ENCODE measurements around the gene BCAM.

The BCAM gene

GRCh38 chr19:44810234-44811121, 1.6 kb downstream of the BCAM start:
- no peaks in the 10 kb centered on the region for H3K27me3 ChIP-seq (replicated peaks in 2 of 5; ENCODE audit: control insufficient read depth in 4 of 5, insufficient read depth in 5 of 5, low read length in 4 of 5)
- H3K4me1 ChIP-seq (ENCODE audit: control extremely low read depth in 1 of 4, control insufficient read depth in 4 of 4, insufficient read depth in 4 of 4, low read length in 3 of 4), result peaks cover 0 to 19% (median 16%) of the 10 kb centered on the region in 4 experiments
- no peak for DNase-seq
- 100% methylated on average over 5 of the region's 13 CpGs for WGBS (ENCODE audit: insufficient coverage)
- ChIA-PET CTCF (interaction anchor here (1.0 to 1.4 kb wide), 2 partner anchors 27 to 34 kb away, joined by 3 read pairs; no protein-coding TSS in a partner anchor), POLR2A (interaction anchor here (0.5 to 0.6 kb wide), 2 partner anchors 44 to 258 kb away, joined by 3 to 5 read pairs; no protein-coding TSS in a partner anchor)
- H3K4me3 ChIP-seq (ENCODE audit: control insufficient read depth in 1 of 7, extremely low read depth in 1 of 7, insufficient read depth in 4 of 7, low read depth in 2 of 7, low read length in 6 of 7), result no peak overlapping the region
- no peaks in the 10 kb centered on the region for H3K9me3 ChIP-seq (ENCODE audit: control extremely low read depth in 1 of 5, control insufficient read depth in 4 of 5, insufficient read depth in 2 of 5, low read depth in 1 of 5, low read length in 4 of 5)
- no peaks in the 10 kb centered on the region for H3K36me3 ChIP-seq (ENCODE audit: control insufficient read depth in 4 of 4, insufficient read depth in 4 of 4, low read length in 3 of 4)
- no peak overlapping the region for H3K27ac ChIP-seq (ENCODE audit: insufficient read depth in 1 of 2, low read depth in 1 of 2, low read length in 2 of 2, poor library complexity in 1 of 2, severe bottlenecking in 2 of 2)

- peaks cover 0 to 19% (median 16%) of the 10 kb centered on the region in 4 experiments for H3K4me1 ChIP-seq (ENCODE audit: control extremely low read depth in 1 of 4, control insufficient read depth in 4 of 4, insufficient read depth in 4 of 4, low read length in 3 of 4)
- WGBS (ENCODE audit: insufficient coverage), result 93% methylated on average over 3 of the region's 7 CpGs
- H3K4me3 ChIP-seq (ENCODE audit: control insufficient read depth in 1 of 7, extremely low read depth in 1 of 7, insufficient read depth in 4 of 7, low read depth in 2 of 7, low read length in 6 of 7), result no peak overlapping the region
- ChIA-PET CTCF (interaction anchor here (1.0 to 1.4 kb wide), 2 partner anchors 27 to 33 kb away, joined by 3 read pairs; no protein-coding TSS in a partner anchor), POLR2A (interaction anchor here (0.6 kb wide), 1 partner anchor 259 kb away, joined by 3 read pairs; no protein-coding TSS in a partner anchor)
- DNase-seq, result no peak
- no peak overlapping the region for H3K27ac ChIP-seq (ENCODE audit: insufficient read depth in 1 of 2, low read depth in 1 of 2, low read length in 2 of 2, poor library complexity in 1 of 2, severe bottlenecking in 2 of 2)
- H3K36me3 ChIP-seq (ENCODE audit: control insufficient read depth in 4 of 4, insufficient read depth in 4 of 4, low read length in 3 of 4), result no peaks in the 10 kb centered on the region
- no peaks in the 10 kb centered on the region for H3K9me3 ChIP-seq (ENCODE audit: control extremely low read depth in 1 of 5, control insufficient read depth in 4 of 5, insufficient read depth in 2 of 5, low read depth in 1 of 5, low read length in 4 of 5)
- no peaks in the 10 kb centered on the region for H3K27me3 ChIP-seq (replicated peaks in 2 of 5; ENCODE audit: control insufficient read depth in 4 of 5, insufficient read depth in 5 of 5, low read length in 4 of 5)
Observed at GRCh38 chr19:44811122-44811419, 2.2 kb downstream of the BCAM start.

GRCh38 chr19:44812142-44812718, 3.3 kb downstream of the BCAM start:
- ChIA-PET CTCF (no interaction called here), POLR2A (interaction anchor here (0.7 kb wide), 1 partner anchor 8 kb away, joined by 3 read pairs; no protein-coding TSS in a partner anchor)
- WGBS (ENCODE audit: insufficient coverage), result 94% methylated on average over 26 of the region's 28 CpGs
- H3K36me3 ChIP-seq (ENCODE audit: control insufficient read depth in 4 of 4, insufficient read depth in 4 of 4, low read length in 3 of 4), result no peaks in the 10 kb centered on the region
- H3K4me1 ChIP-seq (ENCODE audit: control extremely low read depth in 1 of 4, control insufficient read depth in 4 of 4, insufficient read depth in 4 of 4, low read length in 3 of 4), result peaks cover 0 to 19% (median 16%) of the 10 kb centered on the region in 4 experiments
- DNase-seq, result no peak
- no peak overlapping the region for H3K4me3 ChIP-seq (ENCODE audit: control insufficient read depth in 1 of 7, extremely low read depth in 1 of 7, insufficient read depth in 4 of 7, low read depth in 2 of 7, low read length in 6 of 7)
- no peaks in the 10 kb centered on the region for H3K9me3 ChIP-seq (ENCODE audit: control extremely low read depth in 1 of 5, control insufficient read depth in 4 of 5, insufficient read depth in 2 of 5, low read depth in 1 of 5, low read length in 4 of 5)
- H3K27ac ChIP-seq (ENCODE audit: insufficient read depth in 1 of 2, low read depth in 1 of 2, low read length in 2 of 2, poor library complexity in 1 of 2, severe bottlenecking in 2 of 2), result no peak overlapping the region
- H3K27me3 ChIP-seq (replicated peaks in 2 of 5; ENCODE audit: control insufficient read depth in 4 of 5, insufficient read depth in 5 of 5, low read length in 4 of 5), result no peaks in the 10 kb centered on the region

GRCh38 chr19:44813070-44813840, 4.4 kb downstream of the BCAM start:
- POLR2A ChIA-PET, result no interaction called here
- DNase-seq, result peak in 1 of 3 donors; percentile 13
- Histone ChIP-seq H3K27ac (ENCODE audit: insufficient read depth in 1 of 2, low read depth in 1 of 2, low read length in 2 of 2, poor library complexity in 1 of 2, severe bottlenecking in 2 of 2) (no peak overlapping the region), H3K4me3 (ENCODE audit: control insufficient read depth in 1 of 7, extremely low read depth in 1 of 7, insufficient read depth in 4 of 7, low read depth in 2 of 7, low read length in 6 of 7) (no peak overlapping the region), H3K36me3 (ENCODE audit: control insufficient read depth in 4 of 4, insufficient read depth in 4 of 4, low read length in 3 of 4) (no peaks in the 10 kb centered on the region), H3K9me3 (ENCODE audit: control extremely low read depth in 1 of 5, control insufficient read depth in 4 of 5, insufficient read depth in 2 of 5, low read depth in 1 of 5, low read length in 4 of 5) (no peaks in the 10 kb centered on the region), H3K4me1 (ENCODE audit: control extremely low read depth in 1 of 4, control insufficient read depth in 4 of 4, insufficient read depth in 4 of 4, low read length in 3 of 4) (peaks cover 0 to 15% (median 12%) of the 10 kb centered on the region in 4 experiments), H3K27me3 (replicated peaks in 2 of 5; ENCODE audit: control insufficient read depth in 4 of 5, insufficient read depth in 5 of 5, low read length in 4 of 5) (no peaks in the 10 kb centered on the region)
- CTCF ChIA-PET, result no interaction called here
- 98% methylated on average over 34 of the region's 38 CpGs for WGBS (ENCODE audit: insufficient coverage)

DNA sequence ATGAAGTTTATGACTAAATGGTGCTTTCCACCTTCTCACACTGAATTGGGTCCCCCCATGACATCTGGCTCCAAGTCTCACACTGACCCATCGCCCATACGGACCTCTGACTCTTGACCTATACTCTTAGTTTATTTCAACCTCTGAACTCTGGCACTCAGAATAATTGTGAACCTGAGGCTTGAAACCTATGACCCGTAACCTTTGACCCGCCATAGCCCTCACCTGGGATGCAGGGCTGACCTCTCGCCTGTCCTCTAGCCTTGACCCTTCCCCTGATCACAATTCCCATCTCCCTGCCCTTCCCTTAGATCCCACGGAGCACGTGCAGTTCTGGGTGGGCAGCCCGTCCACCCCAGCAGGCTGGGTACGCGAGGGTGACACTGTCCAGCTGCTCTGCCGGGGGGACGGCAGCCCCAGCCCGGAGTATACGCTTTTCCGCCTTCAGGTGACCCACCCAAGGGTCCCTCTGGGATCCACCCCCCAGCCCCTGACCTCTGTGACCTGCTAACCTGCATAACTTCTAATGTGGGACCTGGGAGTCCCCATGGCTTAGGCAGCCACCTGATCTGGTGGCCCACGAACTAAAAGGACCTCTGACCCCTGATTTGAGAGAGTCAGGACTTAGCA, 5.1 kb downstream of the BCAM start:
- Histone ChIP-seq H3K9me3 (ENCODE audit: control extremely low read depth in 1 of 5, control insufficient read depth in 4 of 5, insufficient read depth in 2 of 5, low read depth in 1 of 5, low read length in 4 of 5) (no peaks in the 10 kb centered on the region), H3K27me3 (replicated peaks in 2 of 5; ENCODE audit: control insufficient read depth in 4 of 5, insufficient read depth in 5 of 5, low read length in 4 of 5) (no peaks in the 10 kb centered on the region), H3K4me3 (ENCODE audit: control insufficient read depth in 1 of 7, extremely low read depth in 1 of 7, insufficient read depth in 4 of 7, low read depth in 2 of 7, low read length in 6 of 7) (no peak overlapping the region), H3K27ac (ENCODE audit: insufficient read depth in 1 of 2, low read depth in 1 of 2, low read length in 2 of 2, poor library complexity in 1 of 2, severe bottlenecking in 2 of 2) (no peak overlapping the region), H3K36me3 (ENCODE audit: control insufficient read depth in 4 of 4, insufficient read depth in 4 of 4, low read length in 3 of 4) (no peaks in the 10 kb centered on the region), H3K4me1 (ENCODE audit: control extremely low read depth in 1 of 4, control insufficient read depth in 4 of 4, insufficient read depth in 4 of 4, low read length in 3 of 4) (peaks cover 0 to 10% (median 6%) of the 10 kb centered on the region in 4 experiments)
- CTCF ChIA-PET, result no interaction called here
- 95% methylated on average over 13 of the region's 16 CpGs for WGBS (ENCODE audit: insufficient coverage)
- POLR2A ChIA-PET, result no interaction called here
- peak in 1 of 3 donors; percentile 10 for DNase-seq

- DNase-seq, result peak in 2 of 3 donors; percentile 9 to 19
- ChIA-PET CTCF (no interaction called here), POLR2A (no interaction called here)
- Histone ChIP-seq H3K4me3 (ENCODE audit: control insufficient read depth in 1 of 7, extremely low read depth in 1 of 7, insufficient read depth in 4 of 7, low read depth in 2 of 7, low read length in 6 of 7) (no peak overlapping the region), H3K27me3 (replicated peaks in 2 of 5; ENCODE audit: control insufficient read depth in 4 of 5, insufficient read depth in 5 of 5, low read length in 4 of 5) (no peaks in the 10 kb centered on the region), H3K9me3 (ENCODE audit: control extremely low read depth in 1 of 5, control insufficient read depth in 4 of 5, insufficient read depth in 2 of 5, low read depth in 1 of 5, low read length in 4 of 5) (no peaks in the 10 kb centered on the region), H3K4me1 (ENCODE audit: control extremely low read depth in 1 of 4, control insufficient read depth in 4 of 4, insufficient read depth in 4 of 4, low read length in 3 of 4) (peaks cover 0 to 4% (median under 1%) of the 10 kb centered on the region in 4 experiments), H3K36me3 (ENCODE audit: control insufficient read depth in 4 of 4, insufficient read depth in 4 of 4, low read length in 3 of 4) (no peaks in the 10 kb centered on the region), H3K27ac (ENCODE audit: insufficient read depth in 1 of 2, low read depth in 1 of 2, low read length in 2 of 2, poor library complexity in 1 of 2, severe bottlenecking in 2 of 2) (no peak overlapping the region)
- 98% methylated on average over 9 of the region's 17 CpGs for WGBS (ENCODE audit: insufficient coverage)
Observed at GRCh38 chr19:44814517-44814916, 5.6 kb downstream of the BCAM start.
